Eye (tissue), 1 donor: ENCODE results near the gene PRKG1.
A peak's percentile ranks its signal among the peaks of the same experiment; 100 is the strongest.
"Not testable (repeated sequence)": the region's sequence is repeated elsewhere in the genome, so short reads cannot be mapped to it uniquely, and the experiment has no call there.

Source experiments
- DNase-seq: peaks from one replicate; pipeline ENCODE4 v3.0.0-alpha.2; 2015

PRKG1 gene

GRCh38 chr10:51711519-51711891 is 637.2 kb downstream of the PRKG1 start:
- no peak for DNase-seq

DNA sequence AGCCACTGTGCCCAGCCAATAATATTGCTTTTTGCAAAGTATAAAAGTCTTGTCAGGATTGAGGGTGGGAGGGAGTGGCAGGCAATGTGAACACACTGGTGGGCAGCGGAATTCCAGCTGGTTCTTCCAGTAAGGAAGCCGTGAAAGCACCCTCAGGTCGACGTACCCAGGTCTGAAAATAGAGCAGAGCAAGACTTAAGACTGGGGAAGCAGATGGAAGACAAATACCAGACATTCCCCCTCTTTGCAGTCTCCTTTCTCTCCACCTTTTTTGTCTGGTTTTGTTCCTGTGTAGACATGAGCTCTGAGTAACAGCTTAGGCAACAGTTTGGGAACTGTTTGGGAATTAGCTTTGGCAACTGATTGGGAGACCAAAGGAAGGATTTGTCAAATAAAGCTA is 642.7 kb downstream of the PRKG1 start:
- no peak for DNase-seq

DNA sequence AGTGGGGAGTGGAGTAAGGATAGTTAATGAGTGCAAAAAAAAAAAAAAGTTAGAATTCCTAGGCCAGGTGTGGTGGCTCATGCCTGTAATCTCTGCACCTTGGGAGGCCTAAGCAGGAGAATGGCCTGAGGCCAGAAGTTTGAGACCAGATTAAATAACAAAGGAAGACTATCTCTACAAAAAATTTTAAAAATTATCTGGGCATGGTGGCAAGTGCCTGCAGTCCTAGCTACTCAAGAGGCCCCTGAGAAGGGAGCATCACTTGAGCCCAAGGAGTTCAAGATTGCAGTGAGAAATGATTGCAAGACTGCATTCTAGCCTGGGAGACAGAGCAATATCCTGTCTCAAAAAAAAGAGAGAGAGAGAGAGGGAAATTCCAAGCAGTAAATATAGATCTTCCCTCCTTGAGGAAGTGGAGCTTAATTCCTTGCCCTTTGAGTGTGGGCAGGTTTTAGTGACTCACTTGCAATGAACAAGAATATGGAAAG is 644.6 kb downstream of the PRKG1 start:
- no peak for DNase-seq

- DNase-seq: no peak
Measured at GRCh38 chr10:51724038-51724437, 649.8 kb downstream of the PRKG1 start.

- DNase-seq: peak; percentile 17
Measured at GRCh38 chr10:51729822-51730555, 655.7 kb downstream of the PRKG1 start.

GRCh38 chr10:51733057-51733456 is 658.8 kb downstream of the PRKG1 start:
- no peak for DNase-seq

DNA sequence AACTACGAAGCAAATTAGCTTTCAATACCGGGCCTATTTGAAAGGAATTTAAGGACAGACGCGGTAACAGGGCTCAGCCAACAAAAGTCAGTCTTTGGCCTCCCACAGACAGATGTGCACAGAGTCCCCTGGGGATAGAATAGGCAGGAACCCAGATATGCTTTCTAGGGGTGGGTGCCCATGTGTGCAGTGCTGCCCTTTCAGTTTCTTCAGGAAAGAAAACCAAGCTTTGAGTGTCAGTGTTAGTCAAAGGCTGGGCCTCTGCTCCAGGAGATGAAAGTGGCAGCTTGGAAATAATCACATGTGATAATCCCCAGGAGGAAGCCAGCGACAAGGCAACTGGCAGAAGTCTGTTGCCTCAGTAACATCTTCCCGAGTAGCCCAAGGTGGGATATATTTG is 668.9 kb downstream of the PRKG1 start:
- DNase-seq: peak; percentile 73

DNA sequence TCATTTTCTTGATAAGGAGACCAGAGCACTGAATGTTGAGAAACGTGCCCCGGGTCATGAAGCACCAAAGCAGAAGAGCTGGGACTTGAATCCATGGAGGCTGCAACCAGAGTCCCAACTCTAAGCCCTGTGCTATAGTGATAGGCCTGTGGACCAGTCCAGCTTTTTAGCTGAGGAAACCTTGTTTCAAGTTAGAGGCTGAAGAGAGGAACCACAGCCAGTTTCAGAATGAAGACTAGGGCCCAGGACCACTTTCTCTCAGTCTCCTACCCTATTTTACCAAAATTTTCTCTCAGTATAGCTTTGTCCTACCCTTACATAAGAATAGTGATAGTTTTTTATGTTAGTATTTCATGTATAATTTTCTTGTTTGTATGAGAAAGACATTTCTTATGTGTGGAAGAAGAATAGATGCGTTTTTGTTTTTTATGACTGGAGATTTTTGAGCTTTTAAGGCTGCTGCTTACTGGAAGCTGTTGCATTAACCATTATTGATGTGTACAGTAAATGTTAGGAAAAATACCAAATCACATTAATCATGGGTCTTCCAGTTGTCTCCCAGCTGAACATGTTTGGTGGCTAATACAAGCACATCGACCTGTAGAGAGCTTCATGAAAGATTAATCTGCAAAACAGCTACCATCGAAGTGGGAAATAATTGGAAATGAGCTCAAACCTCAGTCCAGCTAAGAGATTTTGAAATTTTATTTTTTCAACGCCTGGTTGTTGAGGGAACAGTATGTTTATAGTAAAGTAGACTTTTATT is 670.1 kb downstream of the PRKG1 start:
- DNase-seq: peak; percentile 27

GRCh38 chr10:51745397-51745796 is 671.1 kb downstream of the PRKG1 start:
- no peak for DNase-seq

DNA sequence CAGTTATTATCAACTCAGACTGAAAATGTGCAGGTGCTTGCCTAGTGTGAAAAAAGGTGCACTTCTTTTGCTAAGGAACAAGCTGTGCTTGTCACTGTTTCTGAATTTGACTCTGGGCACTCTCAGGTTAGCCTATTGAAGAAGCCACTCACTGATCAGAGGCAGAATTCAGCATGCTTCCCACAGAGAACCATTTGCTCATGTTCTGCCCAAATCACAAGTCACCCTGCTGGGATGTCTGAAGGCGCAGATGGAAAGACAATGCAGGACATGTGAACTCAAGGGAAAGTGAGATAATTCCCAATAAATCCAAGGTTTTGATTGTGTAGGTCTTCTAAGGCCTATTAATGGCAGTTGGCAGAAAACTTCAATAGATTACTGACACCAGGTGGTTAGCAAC is 672.9 kb downstream of the PRKG1 start:
- DNase-seq: peak; percentile 24

GRCh38 chr10:51748959-51749358 is 674.7 kb downstream of the PRKG1 start:
- no peak for DNase-seq

DNA sequence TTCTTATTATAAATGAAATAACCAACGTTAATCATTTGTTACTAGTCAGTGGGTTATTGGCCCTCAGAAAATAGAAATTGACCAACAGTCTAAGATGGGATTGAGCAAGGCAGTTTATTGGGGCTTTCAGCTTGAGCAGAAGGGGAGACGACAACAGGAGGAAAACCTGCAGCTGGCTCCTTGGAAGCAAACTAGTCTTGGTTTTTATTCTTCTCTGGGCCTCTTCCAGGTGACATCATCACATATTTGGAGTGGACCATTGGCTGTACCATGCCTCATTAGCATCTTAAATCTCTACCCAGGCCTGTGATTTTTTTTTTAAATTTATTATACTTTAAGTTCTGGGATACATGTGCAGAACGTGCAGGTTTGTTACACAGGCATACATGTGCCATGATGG is 684.1 kb downstream of the PRKG1 start:
- DNase-seq: no peak

- not testable (repeated sequence) for DNase-seq
Measured at GRCh38 chr10:51758838-51759237, 684.6 kb downstream of the PRKG1 start.

DNA sequence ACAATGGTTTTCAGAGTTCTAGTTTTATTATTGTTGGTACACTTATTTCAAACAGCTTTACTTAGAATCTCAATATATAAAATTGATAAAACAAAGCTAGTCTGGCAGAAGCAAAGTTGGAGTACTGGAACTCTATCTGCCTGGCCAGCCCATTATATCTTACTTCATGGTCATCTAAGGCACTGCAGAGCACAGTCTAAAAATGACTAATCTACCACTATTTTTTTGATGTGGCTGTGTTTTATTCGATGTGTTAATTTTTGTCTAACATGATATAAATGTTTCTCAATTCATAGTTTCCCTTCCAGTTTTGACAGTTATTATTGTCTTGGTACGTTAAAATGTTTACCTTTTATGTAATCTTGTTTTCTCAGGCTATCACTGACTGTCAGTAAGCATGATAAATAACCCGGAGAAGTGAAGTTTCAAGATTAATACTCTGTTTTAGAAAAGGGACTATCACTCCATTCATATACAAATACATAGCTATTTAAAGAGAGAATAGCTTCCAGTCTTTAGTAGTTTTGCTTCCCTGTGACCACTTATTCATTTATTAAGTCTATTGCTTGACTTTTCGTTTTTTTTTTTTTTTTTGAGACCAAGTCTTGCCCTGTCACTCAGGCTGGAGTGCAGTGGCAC is 685.7 kb downstream of the PRKG1 start:
- DNase-seq: no peak

- no peak for DNase-seq
Measured at GRCh38 chr10:51760864-51761640, 686.8 kb downstream of the PRKG1 start.

- no peak for DNase-seq
Measured at GRCh38 chr10:51763746-51764145, 689.5 kb downstream of the PRKG1 start.

DNA sequence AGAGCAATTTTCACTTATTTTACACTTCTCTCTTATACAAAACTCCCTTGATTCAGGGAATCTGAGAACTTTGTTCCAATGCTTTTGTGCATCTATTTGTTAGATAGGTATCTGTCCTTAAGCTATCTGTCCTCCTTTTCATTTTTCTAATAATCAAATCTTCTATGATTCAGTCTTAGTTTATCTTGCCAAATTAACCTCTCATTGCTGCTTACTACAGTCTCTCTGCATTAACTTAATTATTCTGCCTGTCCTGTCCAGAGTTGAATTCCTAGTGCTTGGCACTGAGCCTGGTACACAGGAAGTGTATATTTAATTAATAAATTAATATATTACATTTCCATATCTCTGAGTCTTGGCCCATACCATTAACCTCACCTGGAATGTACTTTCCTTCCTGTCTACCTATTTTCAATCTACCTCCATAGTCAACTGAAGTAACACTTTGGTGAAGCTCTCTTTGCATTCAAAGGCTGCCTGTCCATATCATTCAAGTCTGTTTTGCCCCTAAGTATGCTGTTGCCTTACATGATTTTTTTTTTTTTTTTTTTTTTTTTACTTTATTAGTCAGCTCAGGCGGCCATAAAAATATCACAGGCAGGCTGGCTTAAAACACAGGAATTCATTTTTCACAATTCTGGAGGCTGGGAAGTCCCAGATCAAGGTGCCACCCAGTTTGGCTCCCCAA is 691.1 kb downstream of the PRKG1 start:
- no peak for DNase-seq

DNA sequence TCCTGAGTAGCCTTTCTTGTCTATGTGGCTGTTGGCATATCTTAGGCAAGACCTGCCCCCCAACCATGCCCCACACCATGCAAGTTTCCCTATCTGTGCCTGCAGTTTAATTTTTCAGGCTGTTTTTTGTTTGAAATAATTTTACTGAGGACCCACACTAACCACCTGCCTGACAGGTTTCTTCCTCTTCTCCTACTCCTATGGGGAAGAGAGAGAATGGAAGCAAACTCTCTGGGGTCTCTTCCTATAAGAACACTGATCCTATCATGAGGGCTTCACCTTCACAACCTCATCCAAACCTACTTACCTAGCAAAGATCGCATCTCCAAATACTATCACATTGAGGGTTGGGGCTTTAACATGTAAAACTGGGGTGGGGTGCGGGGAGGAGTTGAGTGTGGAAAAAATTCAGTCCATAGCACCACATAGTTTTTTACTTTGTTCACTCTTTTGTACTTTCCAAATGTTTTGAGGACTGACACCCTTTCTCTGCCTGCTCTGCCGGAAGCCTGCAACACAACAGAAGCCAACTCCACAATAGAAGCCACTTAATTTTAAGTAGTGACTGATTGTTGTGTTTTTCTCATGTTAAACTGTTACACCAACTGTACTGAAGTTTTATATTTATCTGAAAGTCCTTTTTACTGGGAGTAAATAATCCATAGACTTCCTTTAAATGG is 692.3 kb downstream of the PRKG1 start:
- no peak for DNase-seq

GRCh38 chr10:51767103-51767763 is 692.9 kb downstream of the PRKG1 start:
- no peak for DNase-seq

GRCh38 chr10:51768886-51769465 is 694.7 kb downstream of the PRKG1 start:
- DNase-seq: no peak

DNA sequence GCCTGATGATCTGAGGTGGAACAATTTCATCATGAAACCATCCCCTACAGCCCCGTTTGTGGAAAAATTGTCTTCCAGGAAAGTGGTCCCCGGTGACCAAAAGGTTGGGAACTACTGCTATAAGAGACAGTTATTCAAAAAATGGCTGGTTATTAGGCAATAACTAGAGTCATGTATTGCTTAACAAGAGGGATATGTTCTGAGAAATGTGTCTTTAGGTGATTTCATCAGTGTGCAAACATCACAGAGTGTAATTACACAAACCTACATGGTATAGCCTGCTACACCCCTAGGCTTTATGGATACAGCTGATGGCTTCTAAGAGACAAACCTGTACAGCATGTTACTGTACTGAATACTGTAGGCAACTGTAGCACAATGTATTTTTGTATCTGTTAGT is 696.4 kb downstream of the PRKG1 start:
- DNase-seq: no peak
